M059J (cell line): ENCODE measurements around the gene C11orf24. TPM values are rescaled to one million over a fixed set of nuclear protein-coding genes. Genes with fewer than 3 reads are reported as not detected.
A peak's percentile ranks its signal among the peaks of the same experiment; 100 is the strongest.
"Not testable (repeated sequence)": the region's sequence is repeated elsewhere in the genome, so short reads cannot be mapped to it uniquely, and the experiment has no call there.

Experiments
- DNase-seq: peaks from one replicate; pipeline ENCODE4 v3.0.0-alpha.2; 2012; ENCODE audit warnings: low read depth
- total RNA-seq: library from RNA; depleted of rRNA; stranded (reverse); fragments of >200 nt; shearing (Covaris generic); gene quantifications from 2 replicates; pipeline ENCODE4 v1.2.3, GENCODE V29; 2014

The C11orf24 gene
- total RNA-seq, 1 experiment from 2014 or later = 59.2 TPM

DNA sequence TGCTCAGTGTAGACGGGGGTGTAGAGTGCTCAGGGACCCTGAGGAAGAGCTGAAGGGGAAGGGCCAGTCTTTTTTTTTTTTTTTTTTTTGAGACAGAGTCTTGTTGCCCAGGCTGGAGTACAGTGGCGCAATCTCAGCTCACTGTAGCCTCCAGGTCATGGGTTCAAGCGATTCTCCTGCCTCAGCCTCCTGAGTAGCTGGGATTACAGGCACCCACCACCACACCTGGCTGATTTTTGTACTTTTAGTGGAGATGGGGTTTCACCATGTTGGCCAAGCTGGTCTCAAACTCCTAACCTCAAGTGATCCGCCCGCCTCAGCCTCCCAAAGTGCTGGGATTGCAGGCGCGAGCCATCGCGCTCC, 27.7 kb upstream of the C11orf24 start:
- DNase-seq = not testable (repeated sequence)

DNA sequence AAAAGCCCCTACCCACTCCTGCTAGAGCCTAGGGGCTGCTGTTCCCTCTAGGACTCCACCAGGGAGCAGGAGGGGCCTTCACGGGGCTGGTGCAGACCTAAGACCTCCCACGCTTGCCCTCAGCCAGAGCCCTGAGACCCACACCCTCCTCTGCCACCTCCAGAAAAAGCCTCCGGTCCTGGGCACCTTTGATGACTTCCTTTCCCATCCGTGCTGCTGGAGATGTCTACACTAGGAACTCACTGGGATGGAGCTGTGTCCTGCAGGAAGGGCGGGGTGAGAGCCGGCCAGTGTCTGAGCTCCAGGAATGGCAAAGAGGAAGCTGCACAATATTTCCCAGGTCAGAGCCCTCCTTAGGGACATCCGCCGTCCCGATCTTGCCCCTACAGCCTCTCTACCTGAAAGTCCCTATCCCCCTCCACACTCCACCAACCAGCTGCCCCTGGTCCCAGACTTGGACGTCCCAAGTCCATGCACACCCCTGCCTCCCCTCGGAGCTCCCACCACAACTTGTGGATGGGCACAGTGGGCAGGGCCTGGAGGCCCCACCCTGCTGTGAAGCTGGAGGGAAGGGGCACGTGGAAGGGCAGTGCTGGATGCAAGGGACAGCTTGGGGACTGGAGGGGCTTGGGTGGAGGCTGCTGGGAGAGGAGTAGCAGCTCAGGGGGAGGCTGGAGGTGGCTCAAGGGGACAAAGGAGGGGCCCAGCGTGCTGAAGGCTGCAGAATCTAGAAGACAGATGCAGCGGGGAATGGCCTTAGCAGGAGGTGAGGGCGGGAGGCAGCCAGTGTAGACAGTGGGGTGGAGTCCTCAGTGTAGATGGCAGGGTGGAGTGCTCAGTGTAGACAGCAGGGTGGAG, 27.1 kb upstream of the C11orf24 start:
- no peak for DNase-seq

DNA sequence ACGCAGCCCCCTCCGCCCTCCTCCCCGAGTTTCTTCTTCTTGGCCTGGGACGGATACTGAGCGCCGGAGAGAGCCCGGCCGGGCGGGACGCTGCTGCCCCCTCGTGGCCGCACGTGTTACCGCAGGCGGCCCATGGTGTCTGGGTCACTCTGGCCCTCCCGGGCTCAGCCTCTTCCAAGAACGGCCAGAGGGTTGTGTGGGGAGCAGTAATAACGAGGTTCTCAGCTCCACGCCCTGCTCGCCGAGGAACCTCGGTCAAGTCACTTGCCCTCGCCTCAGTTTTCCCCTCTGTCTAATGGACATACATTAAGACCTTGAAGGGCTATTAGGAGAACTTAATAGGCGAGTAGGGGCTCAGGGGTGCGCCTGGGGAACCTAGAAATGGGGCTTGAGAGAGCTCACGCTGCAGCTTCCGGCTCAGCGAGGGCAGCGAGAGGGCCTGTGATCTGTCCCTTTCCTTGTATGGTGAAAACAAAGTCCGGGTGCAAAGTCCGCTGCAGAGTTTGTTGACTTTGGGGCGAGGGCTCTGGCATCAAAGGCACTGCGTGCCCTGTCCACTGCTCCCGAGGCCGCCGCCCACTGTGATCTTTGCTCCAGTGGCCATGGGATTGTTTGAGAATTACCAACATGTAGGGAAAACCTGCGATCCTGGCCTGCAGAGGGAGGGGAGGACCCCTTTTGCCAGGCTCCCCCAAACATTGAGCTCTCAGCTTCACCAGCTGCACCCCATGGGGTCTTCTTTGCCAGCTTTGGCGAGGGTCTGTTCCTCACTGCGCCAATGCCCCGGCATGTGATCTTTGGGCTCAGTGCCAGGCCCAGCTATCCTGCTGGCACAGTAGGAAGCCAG, 26.3 kb upstream of the C11orf24 start:
- DNase-seq = peak; percentile 68

DNA sequence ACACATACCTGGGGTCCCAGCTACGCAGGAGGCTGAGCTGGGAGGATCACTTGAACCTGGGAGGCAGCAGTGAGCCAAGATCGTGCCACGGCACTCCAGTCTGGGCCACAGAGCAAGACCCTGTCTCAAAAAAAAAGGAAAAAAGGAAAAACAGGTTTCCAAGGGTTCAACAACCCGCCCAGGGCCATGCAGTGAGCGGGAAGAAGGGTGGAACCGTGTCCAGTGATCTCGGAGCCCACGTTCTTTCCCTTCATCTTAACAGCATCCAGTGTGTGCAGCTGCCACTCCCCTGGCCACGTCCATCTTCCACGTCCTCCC, 25.7 kb upstream of the C11orf24 start:
- no peak for DNase-seq

DNA sequence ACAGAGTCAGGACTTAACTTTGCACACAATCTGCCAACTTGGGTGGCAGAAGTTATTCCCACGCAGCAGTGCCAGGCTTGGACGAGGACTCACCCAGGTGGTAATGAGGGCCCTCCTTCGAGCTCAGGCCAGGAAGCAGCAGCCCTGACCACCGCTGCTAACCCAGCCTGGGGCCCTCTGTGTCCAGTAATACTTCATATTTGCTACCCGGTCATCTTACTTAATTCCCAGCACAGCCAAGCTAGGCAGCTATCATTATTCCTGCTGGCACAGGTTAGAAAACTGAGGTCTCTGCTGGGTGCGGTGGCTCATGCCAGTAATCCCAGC, 25.2 kb upstream of the C11orf24 start:
- no peak for DNase-seq

DNA sequence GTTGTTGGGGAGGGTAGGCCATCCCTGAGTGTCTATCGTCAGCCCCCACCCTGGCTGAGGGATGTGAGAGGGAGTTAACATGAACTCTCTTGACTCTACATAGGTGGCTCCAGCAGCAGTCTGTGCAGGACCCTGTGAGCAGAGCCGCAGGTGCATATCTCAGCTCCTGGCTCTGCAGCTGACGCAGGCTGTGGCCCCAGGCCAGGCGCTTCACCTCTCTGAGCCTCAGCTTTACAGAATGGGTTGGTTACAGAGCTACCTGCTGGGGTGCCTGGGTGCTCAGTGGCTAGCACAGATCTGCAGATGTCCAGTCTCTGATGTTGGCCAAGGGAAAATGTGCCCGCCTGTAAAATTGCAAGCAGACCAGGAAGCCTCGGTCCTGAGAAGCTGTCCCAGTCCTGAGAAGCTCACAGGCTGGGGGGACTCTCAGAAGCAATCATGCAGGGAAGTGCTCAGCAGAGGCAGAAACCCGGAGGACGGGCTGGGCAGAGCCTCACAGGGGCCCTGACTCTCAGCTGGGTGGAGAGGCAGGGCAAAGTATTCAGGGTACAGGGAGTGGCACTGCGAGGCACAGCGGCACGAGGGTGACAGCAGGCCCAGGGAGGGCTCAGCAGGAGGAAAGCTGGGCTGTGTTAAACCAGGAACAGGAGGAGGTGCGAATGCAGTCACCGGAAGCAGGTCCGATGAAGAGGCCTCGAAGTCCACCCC, 24.7 kb upstream of the C11orf24 start:
- DNase-seq = no peak

DNA sequence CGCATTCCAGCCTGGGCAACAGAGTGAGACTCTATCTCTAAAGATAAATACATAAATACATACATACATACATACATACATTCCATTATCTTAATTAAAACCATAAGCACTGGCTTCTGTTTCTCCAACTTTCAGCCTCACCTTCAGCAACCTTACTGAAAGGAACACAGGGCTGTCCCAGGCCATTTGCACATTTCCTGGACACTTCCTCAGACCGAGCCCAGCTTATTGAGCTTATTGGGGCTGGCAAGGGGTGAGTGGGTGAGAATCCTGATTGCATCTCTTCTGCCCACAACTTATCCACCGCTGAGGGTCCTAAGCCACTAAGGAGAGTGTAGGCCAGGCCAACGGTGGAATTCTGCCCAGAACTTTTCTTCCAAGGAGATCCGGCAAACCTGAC, 24.2 kb upstream of the C11orf24 start:
- DNase-seq = no peak

DNA sequence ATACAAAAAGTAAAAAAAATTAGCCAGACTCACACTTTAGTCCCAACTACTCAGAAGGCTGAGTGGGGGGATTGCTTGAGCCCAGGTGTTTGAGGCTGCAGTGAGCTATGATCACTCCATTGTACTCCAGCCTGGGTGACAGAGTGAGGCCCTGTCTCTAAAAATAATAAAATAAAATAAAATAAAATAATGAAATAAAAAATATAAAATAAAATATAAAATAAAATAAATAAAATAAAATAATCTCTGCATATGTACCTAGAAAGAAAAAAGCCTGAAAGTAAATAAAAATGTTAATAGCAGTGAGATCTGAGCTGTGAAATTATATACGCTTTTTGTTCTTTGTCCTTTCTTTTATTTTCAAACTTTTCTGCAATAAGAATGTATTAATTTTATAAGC, 23.5 kb upstream of the C11orf24 start:
- DNase-seq = no peak

DNA sequence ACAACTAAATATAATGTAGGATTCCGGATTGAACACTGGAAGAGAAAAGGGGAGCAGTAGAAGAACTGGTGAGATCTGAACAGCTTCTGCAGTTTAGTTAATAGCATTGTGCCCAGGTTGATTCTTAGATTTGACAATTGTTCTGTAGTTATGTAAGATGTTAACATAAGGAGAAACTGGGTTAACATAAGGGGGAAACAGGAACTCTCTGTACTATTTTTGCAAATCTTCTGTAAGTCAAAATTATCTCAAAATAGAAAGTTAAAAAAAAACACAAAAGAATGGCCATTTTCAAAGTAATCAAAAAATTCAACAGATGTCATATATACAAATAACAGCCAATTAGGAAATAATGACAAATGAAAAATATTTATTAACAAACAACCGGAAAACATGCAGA, 21.9 kb upstream of the C11orf24 start:
- DNase-seq = no peak

DNA sequence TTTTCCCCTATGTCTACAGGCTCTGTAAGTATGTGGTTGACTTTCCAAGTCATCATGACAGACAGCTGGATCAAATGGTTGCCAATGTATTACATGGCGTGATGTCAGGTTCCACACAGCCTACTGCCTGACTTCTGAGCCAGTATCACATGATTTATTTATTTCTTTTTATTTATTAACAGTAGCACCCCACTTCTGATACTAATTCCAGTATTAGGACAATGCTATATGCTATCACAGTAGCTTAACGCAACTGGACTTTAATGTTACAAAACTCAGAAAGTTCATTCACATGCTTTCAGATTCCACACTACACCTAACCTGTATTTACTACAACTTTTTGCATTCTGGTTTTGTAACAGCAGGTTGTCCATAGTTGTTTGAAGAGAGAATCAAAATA, 17.7 kb upstream of the C11orf24 start:
- DNase-seq = no peak

DNA sequence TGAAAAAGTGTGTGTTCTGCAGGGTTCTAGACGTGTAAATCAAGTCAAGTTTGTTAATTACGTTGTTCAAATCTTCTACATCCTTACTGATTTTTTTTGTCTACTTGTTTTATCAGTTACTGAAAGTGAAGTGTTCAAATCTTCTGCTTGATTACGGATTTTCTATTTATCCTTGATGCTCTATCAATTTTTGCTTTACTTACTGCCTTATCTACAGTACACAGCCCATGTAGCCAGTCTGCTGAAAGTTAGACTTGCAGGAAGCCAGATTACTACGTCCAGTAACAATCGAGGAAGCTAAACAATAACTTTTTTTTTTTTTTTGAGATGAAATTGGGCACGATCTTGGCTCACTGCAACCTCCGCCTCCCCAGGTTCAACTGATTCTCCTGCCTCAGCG, 15.6 kb upstream of the C11orf24 start:
- no peak for DNase-seq

DNA sequence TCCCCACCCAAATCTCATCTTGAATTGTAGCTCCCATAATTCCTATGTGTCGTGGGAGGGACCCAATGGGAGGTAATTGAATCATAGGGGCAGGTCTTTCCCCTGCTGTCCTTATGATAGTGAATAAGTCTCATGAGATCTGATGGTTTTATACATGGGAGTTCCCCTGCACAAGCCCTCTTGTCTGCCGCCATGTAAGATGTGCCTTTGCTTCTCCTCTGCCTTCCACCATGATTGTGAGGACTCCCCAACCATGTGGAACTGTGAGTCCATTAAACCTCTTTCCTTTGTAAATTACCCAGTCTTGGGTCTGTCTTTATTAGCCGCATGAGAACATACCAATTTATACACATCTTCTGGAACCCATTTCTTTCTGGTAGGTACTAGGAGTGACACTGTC, 12.8 kb upstream of the C11orf24 start:
- not testable (repeated sequence) for DNase-seq

DNA sequence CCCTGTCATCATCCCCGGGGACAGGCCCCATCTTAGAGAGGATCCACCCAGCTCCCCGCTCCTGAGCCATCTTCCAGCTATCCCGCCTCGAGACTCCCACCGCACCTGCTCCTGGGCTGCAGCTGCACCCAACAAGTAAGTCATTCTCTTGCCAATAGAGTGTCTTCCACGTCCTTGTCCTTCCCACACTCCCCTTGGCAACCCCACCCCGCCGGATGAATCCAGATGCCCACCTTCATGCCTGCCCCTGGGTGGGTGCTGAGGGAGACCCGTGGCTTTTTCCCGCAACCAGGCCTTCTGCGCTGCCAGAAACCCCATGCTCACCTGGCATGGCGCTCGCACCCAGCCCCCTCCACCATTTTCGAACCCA, 11.1 kb upstream of the C11orf24 start:
- no peak for DNase-seq

DNA sequence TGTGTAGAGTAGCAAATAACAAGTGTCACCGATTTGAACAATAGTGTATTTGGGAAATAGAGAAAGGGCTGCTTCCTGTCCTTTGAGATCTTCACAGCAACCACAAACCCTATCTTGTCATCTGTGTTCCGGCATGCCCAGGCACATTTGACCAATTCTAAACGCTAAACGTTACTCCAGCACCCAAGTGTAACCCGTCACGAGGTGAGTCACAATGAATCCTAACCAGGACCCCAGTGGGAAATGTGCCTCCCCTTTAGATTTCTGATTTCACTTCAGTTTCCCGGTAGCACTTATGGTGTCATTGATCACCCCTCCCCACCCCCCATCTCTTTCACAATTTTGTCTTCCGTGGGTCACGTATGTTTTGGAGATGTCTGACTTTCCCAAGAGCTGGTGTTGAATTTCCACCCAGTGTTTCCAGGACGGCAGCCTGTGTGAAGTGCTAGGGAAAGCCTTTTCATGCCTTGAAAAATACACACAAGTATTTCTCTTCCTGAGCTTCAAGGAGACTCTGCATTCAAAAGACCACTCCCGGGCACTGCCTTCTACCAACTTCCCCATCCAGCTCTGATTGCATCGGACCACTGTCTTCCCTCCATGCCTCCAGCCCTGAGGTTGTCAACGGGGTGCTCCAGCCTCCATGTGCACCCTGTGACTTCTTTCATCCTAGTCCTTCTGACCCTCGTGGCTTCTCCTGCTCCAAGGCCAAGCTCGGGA, 10.5 kb upstream of the C11orf24 start:
- no peak for DNase-seq

DNA sequence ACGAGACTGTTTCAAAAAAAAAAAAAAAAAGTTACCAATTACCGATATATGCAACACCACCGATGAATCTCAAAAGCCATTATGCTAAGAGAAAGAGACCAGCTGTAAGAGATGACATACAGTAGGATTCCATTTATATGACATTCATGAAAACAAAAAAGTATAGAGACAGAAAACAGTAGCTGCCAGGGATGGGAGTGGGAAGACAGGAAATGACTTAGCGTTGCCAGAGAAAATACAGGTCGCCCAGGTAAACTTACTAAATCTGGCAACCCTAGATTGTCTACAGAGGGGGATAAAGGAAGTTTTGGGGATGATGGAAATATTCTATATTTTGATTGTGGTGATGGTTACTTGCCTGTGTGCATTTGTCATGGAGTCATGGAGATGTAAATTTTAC, 7.9 kb upstream of the C11orf24 start:
- DNase-seq = no peak

DNA sequence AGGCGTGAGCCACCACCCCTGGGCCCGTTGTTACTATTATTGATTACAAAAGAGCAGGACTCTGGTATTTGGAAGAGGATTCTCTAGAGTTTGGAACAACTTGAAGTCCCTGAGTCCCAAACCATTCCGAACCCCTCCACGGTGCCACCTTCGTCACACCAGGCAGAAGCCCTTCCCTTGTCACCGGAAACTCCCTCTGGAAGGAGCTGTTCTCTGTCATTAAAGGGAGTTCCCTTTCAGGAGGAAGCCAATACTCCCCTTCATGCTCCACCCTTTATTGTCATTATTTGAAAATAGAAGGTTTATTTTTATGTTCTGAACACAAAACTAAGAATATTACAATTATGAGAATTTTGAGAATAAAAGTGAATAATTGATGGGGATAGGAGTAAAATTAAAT, 5.1 kb upstream of the C11orf24 start:
- no peak for DNase-seq

DNA sequence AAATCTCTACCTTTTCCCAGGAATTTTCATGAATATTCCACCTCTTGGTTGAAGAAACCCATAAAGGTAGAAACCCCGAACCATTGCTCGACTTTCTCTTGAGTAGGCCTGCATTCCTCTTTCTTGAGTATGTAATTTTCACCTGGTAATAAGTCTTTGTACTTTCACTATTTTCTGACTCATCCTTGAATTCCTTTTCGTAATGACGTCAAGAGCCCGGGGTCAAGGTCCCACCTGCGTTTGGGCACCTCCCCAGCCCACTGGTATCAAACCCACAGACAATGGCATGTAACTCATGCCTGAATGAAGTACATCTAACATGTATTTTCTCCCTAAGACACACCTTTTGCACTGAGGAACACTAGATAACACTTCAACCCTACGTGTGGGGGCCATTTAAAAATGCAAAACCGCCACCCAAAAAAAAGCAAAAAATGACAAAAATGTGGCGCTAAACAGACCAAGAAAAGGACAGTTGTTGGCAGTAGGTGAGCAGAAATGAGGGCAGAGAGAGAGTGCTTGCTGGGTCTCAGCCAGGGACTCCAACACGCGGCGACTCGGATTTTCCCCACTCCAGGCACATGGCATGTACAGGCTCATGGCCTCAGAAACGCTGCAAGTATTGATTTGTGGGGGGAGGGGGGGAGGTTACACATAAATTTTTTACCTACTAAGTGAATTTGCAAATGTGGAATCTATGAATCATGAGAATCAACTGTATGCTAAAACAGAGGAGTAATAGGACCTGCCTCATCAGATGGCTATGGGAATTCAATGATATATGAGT, 4.1 kb upstream of the C11orf24 start:
- DNase-seq = no peak

DNA sequence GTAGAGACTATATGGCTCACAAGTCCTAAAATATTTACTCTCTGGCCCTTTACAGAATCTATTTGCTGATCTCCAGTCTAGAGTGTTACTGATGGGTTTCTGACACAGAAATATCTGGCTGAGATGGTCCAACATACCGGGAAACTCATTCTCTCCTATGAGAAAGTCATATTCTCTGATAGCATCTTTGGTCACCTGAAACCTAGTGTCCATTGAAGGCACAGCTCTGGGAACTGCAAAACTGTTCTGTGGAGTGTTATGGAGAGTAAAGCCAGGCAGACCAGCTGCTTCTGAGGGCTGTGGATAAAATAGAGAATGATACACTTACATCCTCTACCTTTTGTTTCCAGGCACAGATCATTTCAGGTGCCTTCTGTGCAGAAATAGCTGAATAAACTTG, 2.5 kb upstream of the C11orf24 start:
- no peak for DNase-seq

DNA sequence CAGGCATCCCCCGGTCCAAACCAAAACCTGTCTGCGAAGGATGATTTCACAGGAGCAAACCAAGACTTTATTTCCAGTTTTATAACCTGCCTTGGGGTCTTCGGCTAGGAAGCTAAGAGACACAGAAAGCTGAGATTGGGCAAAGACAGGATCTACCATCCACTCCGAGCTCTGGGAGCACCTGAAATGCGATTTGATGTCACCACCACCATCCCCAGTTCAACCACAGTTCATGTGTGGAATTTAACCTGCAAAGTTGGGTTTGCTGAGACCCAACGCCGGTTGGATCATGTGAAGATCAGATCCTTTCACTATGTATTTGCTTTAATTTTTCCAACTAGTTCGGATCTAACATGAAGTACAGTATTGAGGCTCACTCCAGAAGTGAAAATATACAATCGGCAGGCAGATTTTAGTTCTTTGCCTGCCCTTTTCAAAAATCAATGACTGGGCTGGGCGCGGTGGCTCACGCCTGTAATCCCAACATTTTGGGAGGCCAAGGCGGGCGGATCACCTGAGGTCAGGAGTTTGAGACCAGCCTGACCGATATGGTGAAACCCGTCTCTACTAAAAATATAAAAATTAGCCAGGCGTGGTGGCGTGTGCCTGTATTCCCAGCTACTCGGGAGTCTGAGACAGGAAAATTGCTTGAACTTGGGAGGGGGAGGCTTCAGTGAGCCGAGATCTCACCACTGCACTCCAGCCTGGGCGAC, 1.4 kb upstream of the C11orf24 start:
- DNase-seq = no peak

DNA sequence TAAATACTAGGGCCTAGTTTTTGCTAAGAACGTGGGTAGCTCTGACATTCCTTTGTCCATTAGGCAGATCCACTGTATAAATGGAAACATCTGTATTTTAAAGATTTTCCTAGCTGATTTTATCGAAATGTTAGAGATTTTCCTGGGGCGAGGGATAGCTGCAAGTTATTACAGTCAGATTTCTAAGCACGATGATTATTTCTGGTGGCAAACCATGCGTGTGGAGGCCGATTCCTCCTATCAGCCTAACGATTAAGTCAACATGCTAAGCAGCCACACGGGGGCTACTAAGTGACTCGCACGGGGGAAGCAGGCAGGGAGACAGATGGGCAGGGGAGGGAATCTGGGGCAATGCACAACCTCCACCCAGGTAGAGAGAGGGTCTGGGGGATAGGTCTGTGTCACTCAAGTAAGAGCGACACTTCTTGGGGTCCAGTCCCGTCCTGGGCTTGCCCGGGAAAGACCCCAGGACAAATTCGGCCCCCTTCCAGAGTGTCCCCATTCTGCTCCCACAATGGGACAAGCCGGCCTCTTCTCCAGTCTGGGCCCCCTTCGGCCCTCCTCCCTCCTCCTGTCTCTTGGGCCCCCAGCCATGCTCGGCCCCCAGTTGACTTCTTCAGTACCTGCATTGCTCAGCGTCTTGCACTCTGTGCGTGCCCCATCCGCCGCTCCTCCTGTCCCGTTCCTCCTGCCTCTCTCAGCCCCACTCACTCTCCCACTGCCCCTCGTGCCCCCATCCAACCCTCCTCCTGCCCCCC, 571 bp downstream of the C11orf24 start:
- DNase-seq = peak; percentile 81
